ENCODE data around the gene LRRC27. TPM values are rescaled to one million over a fixed set of nuclear protein-coding genes. Genes with fewer than 3 reads are reported as not detected.

Gene LRRC27
- total and polyA plus RNA-seq, 2 donors (not counting 1 experiment from before 2014, with no cell fraction given), result 4.1 to 11.7 TPM

DNA sequence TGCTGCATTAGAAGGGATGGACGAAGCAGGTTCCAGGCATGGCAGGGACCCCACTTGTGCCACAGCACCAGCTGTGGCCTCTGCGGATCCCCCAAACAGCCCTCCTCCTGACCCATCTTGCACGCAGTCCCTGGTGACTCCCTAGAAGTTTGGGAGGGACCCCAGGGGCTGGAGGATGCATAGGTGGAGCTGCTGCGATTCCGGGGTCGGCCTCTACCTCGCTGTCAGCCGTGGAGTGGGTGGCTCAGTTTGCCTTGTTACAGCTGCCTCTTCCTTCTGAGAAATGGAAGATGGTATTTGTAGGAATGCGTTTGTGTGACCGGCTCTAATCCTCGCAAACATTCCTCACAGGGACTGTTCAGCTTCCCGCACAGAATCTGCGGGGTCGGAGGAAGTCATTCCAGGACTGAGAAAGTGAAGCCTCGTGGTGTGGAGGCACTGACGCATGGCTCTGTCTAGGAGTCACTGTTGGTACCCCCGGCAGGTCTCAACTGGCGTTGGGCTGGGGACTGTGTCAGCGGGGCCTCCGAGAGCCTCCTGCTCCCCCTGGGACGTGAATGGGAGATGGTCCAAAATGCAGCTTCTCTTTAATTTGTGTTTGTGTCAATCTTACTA is 82.5 kb downstream of the LRRC27 start:
- no peak overlapping the region for H3K9ac ChIP-seq (ENCODE audit: insufficient read depth, low read length)
- H3K27ac ChIP-seq (ENCODE audit: insufficient read depth, low read length), result no peak overlapping the region
- no peak overlapping the region for H2AFZ ChIP-seq (ENCODE audit: low read length)
- H3K4me1 ChIP-seq (ENCODE audit: control insufficient read depth, extremely low read depth, insufficient read depth, low read length), result peaks cover 4% of the 10 kb centered on the region
- H3K9me3 ChIP-seq (ENCODE audit: control insufficient read depth, insufficient read depth, low read depth, low read length), result no peaks in the 10 kb centered on the region
- H4K20me1 ChIP-seq (ENCODE audit: control insufficient read depth, extremely low read depth, insufficient read depth, low read length), result no peaks in the 10 kb centered on the region
- no peak for DNase-seq (ENCODE audit: low read depth in 2 of 2)
- H3K4me3 ChIP-seq (replicated peaks in 1 of 4; ENCODE audit: control extremely low read depth in 1 of 4, insufficient read depth in 1 of 4, low read depth in 3 of 4, low read length in 4 of 4), result no peak overlapping the region
- TF ChIP-seq, protein P1, sequence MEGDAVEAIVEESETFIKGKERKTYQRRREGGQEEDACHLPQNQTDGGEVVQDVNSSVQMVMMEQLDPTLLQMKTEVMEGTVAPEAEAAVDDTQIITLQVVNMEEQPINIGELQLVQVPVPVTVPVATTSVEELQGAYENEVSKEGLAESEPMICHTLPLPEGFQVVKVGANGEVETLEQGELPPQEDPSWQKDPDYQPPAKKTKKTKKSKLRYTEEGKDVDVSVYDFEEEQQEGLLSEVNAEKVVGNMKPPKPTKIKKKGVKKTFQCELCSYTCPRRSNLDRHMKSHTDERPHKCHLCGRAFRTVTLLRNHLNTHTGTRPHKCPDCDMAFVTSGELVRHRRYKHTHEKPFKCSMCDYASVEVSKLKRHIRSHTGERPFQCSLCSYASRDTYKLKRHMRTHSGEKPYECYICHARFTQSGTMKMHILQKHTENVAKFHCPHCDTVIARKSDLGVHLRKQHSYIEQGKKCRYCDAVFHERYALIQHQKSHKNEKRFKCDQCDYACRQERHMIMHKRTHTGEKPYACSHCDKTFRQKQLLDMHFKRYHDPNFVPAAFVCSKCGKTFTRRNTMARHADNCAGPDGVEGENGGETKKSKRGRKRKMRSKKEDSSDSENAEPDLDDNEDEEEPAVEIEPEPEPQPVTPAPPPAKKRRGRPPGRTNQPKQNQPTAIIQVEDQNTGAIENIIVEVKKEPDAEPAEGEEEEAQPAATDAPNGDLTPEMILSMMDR (conservative IDR thresholded peaks at IDR 0.05 in 1 of 2, IDR thresholded peaks at IDR 0.05 in 1 of 2; ENCODE audit: low read depth in 1 of 2, low read length in 2 of 2), result no peak
- no peak for TF ChIP-seq EZH2 (IDR thresholded peaks at IDR 0.05; ENCODE audit: low read length, missing control alignments)
- no peaks in the 10 kb centered on the region for H3K79me2 ChIP-seq (ENCODE audit: control insufficient read depth, insufficient read depth, low read length)
- H3K4me2 ChIP-seq (ENCODE audit: extremely low read depth, insufficient read depth, low read length), result no peak overlapping the region
- H3K27me3 ChIP-seq (ENCODE audit: control insufficient read depth, insufficient read depth, low read length), result no peaks in the 10 kb centered on the region
- no peaks in the 10 kb centered on the region for H3K36me3 ChIP-seq (ENCODE audit: control insufficient read depth, insufficient read depth, low read length)

DNA sequence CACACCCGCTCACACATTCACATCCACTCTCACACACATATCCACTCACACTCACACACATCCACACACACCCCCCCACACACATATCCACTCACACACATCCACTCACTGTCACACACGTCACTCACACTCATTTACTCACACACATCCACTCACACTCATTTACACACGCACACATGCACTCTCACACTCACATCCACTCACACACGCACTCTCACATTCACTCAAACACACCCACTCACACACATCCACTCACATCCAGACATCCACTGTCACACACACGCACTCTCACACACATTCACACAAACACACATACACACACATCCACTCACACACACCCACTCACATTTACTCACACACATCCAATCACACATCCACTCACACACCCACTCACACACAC is 83.3 kb downstream of the LRRC27 start:
- no peaks in the 10 kb centered on the region for H3K9me3 ChIP-seq (ENCODE audit: control insufficient read depth, insufficient read depth, low read depth, low read length)
- no peak overlapping the region for H3K4me3 ChIP-seq (replicated peaks in 1 of 4; ENCODE audit: control extremely low read depth in 1 of 4, insufficient read depth in 1 of 4, low read depth in 3 of 4, low read length in 4 of 4)
- H3K36me3 ChIP-seq (ENCODE audit: control insufficient read depth, insufficient read depth, low read length), result no peaks in the 10 kb centered on the region
- no peak overlapping the region for H3K4me2 ChIP-seq (ENCODE audit: extremely low read depth, insufficient read depth, low read length)
- TF ChIP-seq, protein P1 (conservative IDR thresholded peaks at IDR 0.05 in 1 of 2, IDR thresholded peaks at IDR 0.05 in 1 of 2; ENCODE audit: low read depth in 1 of 2, low read length in 2 of 2), result no peak
- no peak for TF ChIP-seq EZH2 (IDR thresholded peaks at IDR 0.05; ENCODE audit: low read length, missing control alignments)
- H3K9ac ChIP-seq (ENCODE audit: insufficient read depth, low read length), result no peak overlapping the region
- no peak for DNase-seq (ENCODE audit: low read depth in 2 of 2)
- H3K27ac ChIP-seq (ENCODE audit: insufficient read depth, low read length), result no peak overlapping the region
- no peaks in the 10 kb centered on the region for H3K27me3 ChIP-seq (ENCODE audit: control insufficient read depth, insufficient read depth, low read length)
- H2AFZ ChIP-seq (ENCODE audit: low read length), result no peak overlapping the region
- H3K4me1 ChIP-seq (ENCODE audit: control insufficient read depth, extremely low read depth, insufficient read depth, low read length), result peaks cover 4% of the 10 kb centered on the region
- no peaks in the 10 kb centered on the region for H3K79me2 ChIP-seq (ENCODE audit: control insufficient read depth, insufficient read depth, low read length)
- no peaks in the 10 kb centered on the region for H4K20me1 ChIP-seq (ENCODE audit: control insufficient read depth, extremely low read depth, insufficient read depth, low read length)

DNA sequence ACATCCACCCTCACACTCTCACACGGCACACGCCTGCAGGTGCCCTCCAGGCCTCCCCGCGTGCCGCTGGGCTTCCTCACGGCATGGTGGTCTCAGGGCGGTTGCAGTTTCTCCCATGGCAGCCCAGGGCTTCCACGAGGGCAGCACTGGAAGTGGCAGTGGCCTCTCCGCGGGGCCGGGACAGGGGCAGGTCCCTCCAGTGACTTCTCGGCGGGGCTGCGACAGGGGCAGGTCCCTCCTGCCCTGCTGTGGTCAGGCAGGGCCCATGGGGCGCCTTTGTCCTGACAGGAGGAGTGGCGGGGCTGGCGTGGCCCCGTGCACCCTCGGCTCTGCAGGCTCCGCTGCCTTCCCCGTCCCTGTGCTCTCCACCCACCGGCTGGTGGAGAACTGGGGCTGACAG is 84.0 kb downstream of the LRRC27 start:
- Histone ChIP-seq H3K4me2 (ENCODE audit: extremely low read depth, insufficient read depth, low read length) (no peak overlapping the region), H3K4me1 (ENCODE audit: control insufficient read depth, extremely low read depth, insufficient read depth, low read length) (peaks cover 6% of the 10 kb centered on the region), H3K36me3 (ENCODE audit: control insufficient read depth, insufficient read depth, low read length) (no peaks in the 10 kb centered on the region), H3K79me2 (ENCODE audit: control insufficient read depth, insufficient read depth, low read length) (no peaks in the 10 kb centered on the region), H2AFZ (ENCODE audit: low read length) (no peak overlapping the region), H4K20me1 (ENCODE audit: control insufficient read depth, extremely low read depth, insufficient read depth, low read length) (no peaks in the 10 kb centered on the region), H3K9ac (ENCODE audit: insufficient read depth, low read length) (no peak overlapping the region), H3K27ac (ENCODE audit: insufficient read depth, low read length) (no peak overlapping the region), H3K9me3 (ENCODE audit: control insufficient read depth, insufficient read depth, low read depth, low read length) (no peaks in the 10 kb centered on the region), H3K27me3 (ENCODE audit: control insufficient read depth, insufficient read depth, low read length) (no peaks in the 10 kb centered on the region), H3K4me3 (replicated peaks in 1 of 4; ENCODE audit: control extremely low read depth in 1 of 4, insufficient read depth in 1 of 4, low read depth in 3 of 4, low read length in 4 of 4) (no peak overlapping the region)
- TF ChIP-seq, protein P1 (conservative IDR thresholded peaks at IDR 0.05 in 1 of 2, IDR thresholded peaks at IDR 0.05 in 1 of 2; ENCODE audit: low read depth in 1 of 2, low read length in 2 of 2), result no peak
- TF ChIP-seq EZH2 (IDR thresholded peaks at IDR 0.05; ENCODE audit: low read length, missing control alignments), result no peak
- DNase-seq (ENCODE audit: low read depth in 2 of 2), result no peak
